Stomach smooth muscle (tissue), 2 donors: ENCODE results near the gene FAM83D.
"Not testable (repeated sequence)": the region's sequence is repeated elsewhere in the genome, so short reads cannot be mapped to it uniquely, and the experiment has no call there.

Experiments used
- H3K27ac ChIP-seq: one replicate; pipeline ENCODE4 v1.7.0; 2013; ENCODE audit warnings: mild to moderate bottlenecking, low read length, inconsistent platforms
- H3K27me3 ChIP-seq, 2 donors: one replicate each; pipeline ENCODE4 v1.7.0; 2013; ENCODE audit warnings: low read length in 2 of 2; ENCODE audit not compliant: insufficient read depth in 2 of 2, control insufficient read depth in 1 of 2
- H3K36me3 ChIP-seq, 2 donors: one replicate each; pipeline ENCODE4 v1.7.0; 2013; ENCODE audit warnings: low read length in 2 of 2; ENCODE audit not compliant: control insufficient read depth in 2 of 2, insufficient read depth in 2 of 2
- H3K4me1 ChIP-seq: one replicate; pipeline ENCODE4 v1.7.0; 2013; ENCODE audit warnings: low read length; ENCODE audit not compliant: control insufficient read depth, insufficient read depth
- H3K4me3 ChIP-seq, 2 donors: one replicate each; pipeline ENCODE4 v1.7.0; 2013; ENCODE audit warnings: low read length in 2 of 2
- H3K9ac ChIP-seq, 2 donors: one replicate each; pipeline ENCODE4 v1.7.0; 2013; ENCODE audit warnings: low read length in 2 of 2, mild to moderate bottlenecking in 1 of 2
- H3K9me3 ChIP-seq, 2 donors: one replicate each; pipeline ENCODE4 v1.7.0; 2013; ENCODE audit warnings: low read length in 2 of 2; ENCODE audit not compliant: control insufficient read depth in 2 of 2
- donor health status: healthy.
- donor health status: Pancreatic carcinoma.

The FAM83D gene

DNA sequence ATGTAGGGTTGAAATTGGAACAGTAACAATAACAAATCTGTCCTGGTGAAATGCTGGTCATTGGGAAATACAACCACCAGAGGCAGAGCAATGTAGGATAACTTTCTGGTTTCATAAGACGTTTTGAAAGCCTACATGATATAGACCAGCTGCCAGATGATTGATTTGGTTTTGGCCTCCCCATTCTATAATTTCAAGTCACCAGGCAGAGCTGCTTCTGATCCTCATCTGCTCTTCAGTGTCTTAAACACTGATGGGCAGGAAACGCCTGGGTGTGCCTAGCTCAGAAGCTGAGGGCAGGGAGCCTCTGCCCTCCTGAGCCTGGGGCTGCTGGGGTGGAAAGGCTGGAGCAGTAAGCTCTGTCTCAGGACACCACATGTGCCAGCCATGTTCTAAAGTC is 60.4 kb downstream of the FAM83D start:
- Histone ChIP-seq H3K36me3 (peaks cover 0 to 19% of the 10 kb centered on the region in 2 donors), H3K4me3 (peak overlapping the region in 1 of 2 donors; percentile 31), H3K27me3 (no peaks in the 10 kb centered on the region), H3K9me3 (no peaks in the 10 kb centered on the region), H3K9ac (peak overlapping the region in 1 of 2 donors; percentile 8), H3K4me1 (peaks cover 16% of the 10 kb centered on the region), H3K27ac (peak overlapping the region; percentile 83)

DNA sequence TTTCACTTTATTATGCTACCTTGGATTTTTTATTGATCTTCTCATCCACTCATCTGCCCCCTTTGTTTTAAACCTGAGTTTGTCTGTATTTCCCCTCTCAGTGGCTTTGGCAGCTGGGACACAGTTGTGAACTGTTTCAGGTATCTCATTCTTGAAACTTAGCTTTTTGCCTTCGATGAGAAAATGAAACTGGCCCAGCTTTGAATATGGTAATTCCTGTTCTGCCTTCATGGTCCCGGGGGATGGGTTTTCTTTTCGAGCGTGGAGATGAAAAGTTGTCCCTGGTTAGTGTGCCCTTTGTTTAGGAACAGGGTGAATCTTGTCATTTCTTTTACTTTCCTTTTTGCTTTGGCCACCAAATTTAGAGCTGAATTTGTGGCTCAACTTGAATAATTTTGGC is 61.6 kb downstream of the FAM83D start:
- Histone ChIP-seq H3K27ac (peak overlapping the region; percentile 26), H3K9ac (peak overlapping the region in 1 of 2 donors; percentile 19), H3K4me3 (no peak overlapping the region), H3K27me3 (no peaks in the 10 kb centered on the region), H3K4me1 (peaks cover 16% of the 10 kb centered on the region), H3K9me3 (no peaks in the 10 kb centered on the region), H3K36me3 (peaks cover 0 to 20% of the 10 kb centered on the region in 2 donors)

DNA sequence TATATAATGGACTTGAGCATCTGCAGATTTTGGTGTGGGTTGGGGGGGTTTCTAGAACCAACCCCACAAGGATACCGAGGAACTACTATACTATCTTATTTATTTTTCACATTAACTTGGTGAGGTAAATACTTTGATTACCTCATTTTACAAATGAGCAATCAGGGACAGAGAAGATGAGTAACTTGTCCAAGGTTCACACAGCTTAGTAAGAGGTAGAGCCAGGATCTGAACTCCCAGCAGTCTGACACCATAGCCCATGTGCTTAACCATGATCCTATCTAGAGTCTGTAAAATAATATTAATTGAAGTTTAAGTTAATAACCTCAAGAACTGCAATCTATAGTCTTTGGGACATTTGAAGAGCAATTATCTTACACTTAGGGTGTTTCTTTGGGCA is 64.5 kb downstream of the FAM83D start:
- H3K27me3 ChIP-seq = no peaks in the 10 kb centered on the region
- H3K27ac ChIP-seq = no peak overlapping the region
- no peaks in the 10 kb centered on the region for H3K9me3 ChIP-seq
- peaks cover 2 to 27% of the 10 kb centered on the region in 2 donors for H3K36me3 ChIP-seq
- H3K4me1 ChIP-seq = peaks cover 10% of the 10 kb centered on the region
- H3K4me3 ChIP-seq = no peak overlapping the region
- no peak overlapping the region for H3K9ac ChIP-seq

DNA sequence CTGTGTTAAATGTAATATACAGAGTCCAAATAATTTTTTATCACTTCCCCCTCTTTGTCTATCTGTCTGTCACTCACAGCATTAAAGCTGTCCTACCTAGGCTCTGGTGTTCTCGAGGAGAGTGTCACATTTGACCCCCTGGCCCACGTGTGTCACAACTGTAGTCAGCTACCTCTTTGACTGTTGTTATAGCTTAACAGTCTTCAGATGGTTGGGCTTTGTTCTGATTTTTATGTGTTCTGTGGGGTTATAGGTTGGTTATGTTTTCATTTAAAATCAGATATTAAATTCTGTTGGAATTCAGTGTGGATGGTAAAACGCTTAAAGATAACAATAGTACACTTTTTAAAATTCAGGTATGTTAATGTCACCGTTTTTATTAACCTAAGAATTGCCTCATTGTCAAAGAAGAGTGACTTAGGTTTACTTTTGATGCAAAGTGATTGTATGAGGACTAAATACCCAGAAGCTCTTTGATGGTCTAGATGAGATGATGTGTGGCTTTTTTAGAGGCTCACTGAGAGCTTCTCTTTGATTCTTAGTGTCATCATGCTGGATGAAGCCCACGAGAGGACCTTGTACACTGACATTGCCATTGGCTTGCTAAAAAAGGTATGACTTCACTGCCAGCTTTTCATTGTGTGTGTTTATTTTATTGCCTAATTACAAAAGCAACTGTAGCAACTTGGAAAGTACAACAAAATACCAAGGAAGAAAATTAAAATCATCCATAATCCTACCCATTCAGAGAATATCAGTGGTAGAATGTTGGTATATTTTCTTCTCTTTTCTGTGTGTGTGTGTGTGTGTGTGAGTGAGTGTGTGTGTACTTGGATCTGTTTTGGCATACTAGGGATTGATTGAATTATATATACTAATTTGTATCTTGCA is 65.8 kb downstream of the FAM83D start:
- Histone ChIP-seq H3K27ac (no peak overlapping the region), H3K36me3 (peaks cover 9 to 37% of the 10 kb centered on the region in 2 donors), H3K9me3 (no peaks in the 10 kb centered on the region), H3K4me3 (no peak overlapping the region), H3K9ac (no peak overlapping the region), H3K4me1 (peaks cover 3% of the 10 kb centered on the region), H3K27me3 (no peaks in the 10 kb centered on the region)

DNA sequence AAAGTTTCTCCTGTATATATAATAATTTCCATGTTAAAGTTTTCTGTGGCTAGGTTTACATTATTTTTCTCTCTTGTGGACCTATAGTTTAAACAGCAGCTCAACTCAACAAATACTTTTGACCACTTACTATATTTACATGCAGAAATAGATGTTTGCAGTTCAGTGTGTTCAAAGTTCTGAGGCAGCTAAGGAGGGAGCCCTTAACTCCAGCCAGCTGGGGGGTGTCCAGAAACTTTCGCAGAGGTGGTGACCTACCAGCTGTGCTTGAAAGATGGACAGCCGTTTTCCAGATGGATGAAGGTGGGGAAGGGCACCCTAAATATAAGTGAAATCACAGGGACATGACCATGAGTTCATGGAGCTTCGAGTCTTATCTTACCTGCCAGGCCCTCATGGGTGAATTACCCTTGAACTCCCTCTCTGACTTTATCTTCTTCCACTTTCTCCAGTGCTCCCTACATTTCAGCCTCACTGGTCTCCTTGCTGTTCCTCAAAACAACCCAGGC is 69.4 kb downstream of the FAM83D start:
- no peaks in the 10 kb centered on the region for H3K27me3 ChIP-seq
- H3K36me3 ChIP-seq = peaks cover 34 to 42% of the 10 kb centered on the region in 2 donors
- H3K27ac ChIP-seq = no peak overlapping the region
- no peak overlapping the region for H3K9ac ChIP-seq
- no peaks in the 10 kb centered on the region for H3K4me1 ChIP-seq
- H3K9me3 ChIP-seq = no peaks in the 10 kb centered on the region
- no peak overlapping the region for H3K4me3 ChIP-seq

DNA sequence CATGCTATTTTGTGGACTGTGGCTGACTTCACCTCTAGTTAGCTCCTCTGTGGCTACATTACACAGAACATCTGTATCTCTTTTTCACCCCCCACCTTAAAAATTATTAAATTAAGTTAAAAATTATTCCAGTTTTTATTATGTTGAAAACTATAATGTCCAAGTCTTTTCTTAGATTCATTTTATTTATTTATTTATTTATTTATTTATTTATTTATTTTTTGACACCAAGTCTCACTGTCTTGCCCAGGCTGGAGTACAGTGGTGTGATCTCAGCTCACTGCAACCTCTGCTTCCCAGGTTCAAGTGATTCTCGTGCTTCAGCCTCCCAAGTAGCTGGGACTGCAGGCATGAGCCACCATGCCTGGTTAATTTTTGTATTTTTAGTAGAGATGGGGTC is 70.6 kb downstream of the FAM83D start:
- H3K9me3 ChIP-seq = not testable (repeated sequence)
- peaks cover 38 to 45% of the 10 kb centered on the region in 2 donors for H3K36me3 ChIP-seq

DNA sequence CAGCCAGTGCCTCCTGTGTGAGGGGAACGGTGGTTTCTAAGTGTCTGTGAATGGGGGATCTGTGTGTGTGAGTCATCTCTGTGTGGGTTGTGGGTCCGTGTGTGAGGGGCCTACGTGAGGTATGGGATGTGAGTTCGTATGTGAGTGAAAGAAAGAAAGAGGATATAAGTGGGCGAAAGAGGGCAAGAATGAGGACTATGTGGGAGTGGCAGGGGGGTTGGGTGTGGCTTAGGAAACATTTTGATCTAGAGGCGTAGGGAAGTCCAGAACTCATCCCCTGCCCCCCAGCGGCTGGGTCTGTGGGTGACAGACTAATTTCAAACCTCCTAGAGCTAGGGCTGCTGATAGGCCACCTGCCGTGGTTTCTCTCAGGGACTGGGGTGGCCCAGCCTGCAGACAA is 71.4 kb downstream of the FAM83D start:
- Histone ChIP-seq H3K4me3 (no peak overlapping the region), H3K9ac (no peak overlapping the region), H3K36me3 (peaks cover 44 to 51% of the 10 kb centered on the region in 2 donors), H3K9me3 (no peaks in the 10 kb centered on the region), H3K27me3 (no peaks in the 10 kb centered on the region), H3K27ac (no peak overlapping the region), H3K4me1 (no peaks in the 10 kb centered on the region)

More for the DNA sequence above, 70.6 kb downstream of the FAM83D start:
- not testable (repeated sequence) for H3K4me3 ChIP-seq, H3K27ac ChIP-seq, H3K27me3 ChIP-seq, H3K9ac ChIP-seq, H3K4me1 ChIP-seq

DNA sequence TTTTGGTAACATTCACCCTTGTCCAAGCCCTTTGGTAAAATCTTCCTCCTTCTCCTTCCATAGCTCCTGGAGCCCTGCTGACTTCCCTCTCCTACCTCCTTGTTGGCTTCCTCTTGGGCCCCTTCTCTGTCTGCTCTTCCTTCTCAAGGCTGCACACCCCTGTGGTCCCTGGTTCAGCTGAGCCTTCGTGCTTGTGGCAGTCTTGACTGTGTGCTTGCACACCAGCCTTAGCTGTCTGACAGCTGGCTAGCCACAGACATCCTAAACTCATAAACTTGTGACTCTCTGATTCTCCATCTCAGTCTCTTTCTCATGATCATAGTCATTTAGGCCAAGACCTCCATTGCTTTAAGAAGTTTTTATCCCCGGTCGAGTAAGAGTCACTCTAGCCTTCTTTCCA is 73.0 kb downstream of the FAM83D start:
- H3K9me3 ChIP-seq = no peaks in the 10 kb centered on the region
- H3K27me3 ChIP-seq = no peaks in the 10 kb centered on the region
- H3K9ac ChIP-seq = no peak overlapping the region
- H3K27ac ChIP-seq = no peak overlapping the region
- H3K4me1 ChIP-seq = no peaks in the 10 kb centered on the region
- no peak overlapping the region for H3K4me3 ChIP-seq
- H3K36me3 ChIP-seq = peaks cover 56 to 62% of the 10 kb centered on the region in 2 donors

DNA sequence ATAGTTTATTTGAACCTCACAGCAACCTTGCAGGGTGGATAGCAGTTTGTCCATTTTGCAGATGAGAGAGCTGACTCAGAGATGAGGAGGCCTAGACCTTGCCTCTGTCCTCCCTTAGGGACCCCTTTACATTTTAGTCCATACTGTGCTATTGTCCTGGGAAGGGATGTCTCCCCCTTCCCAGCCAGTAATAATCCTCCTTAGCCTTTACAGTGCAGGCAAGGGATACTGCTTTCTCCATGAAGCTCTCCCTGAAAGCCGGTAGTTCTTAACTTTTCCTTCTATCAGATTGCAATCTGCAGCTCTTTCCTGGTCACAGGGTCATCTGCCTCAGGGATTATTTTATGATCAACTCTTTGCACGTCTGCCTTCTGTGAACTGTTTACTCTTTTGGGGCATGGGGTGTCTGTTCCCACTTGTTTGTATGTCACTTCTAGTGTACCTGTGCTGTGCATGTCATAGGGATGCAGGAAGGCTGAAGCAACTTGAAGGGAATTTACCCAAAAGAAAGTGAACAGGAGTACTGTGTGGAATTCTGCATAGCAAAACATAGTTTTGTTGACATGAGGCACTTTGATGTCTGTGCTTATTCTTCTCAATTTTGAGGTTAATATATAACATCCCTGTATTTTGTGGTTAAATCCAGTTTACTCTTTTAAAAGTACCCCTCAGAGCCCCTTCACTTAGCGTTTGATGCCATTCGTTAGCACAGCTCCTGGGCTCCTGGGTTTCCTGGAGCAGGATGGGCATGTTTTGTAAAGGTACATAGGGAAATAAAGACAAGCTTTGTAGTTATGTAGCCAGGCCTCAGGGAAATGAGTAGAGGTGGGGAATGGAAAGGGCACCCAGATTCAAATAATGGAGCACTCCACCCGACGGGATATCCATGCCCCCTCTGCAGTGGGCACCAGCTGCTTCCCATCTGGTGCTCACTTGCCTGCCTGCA is 74.0 kb downstream of the FAM83D start:
- Histone ChIP-seq H3K27me3 (no peaks in the 10 kb centered on the region), H3K27ac (no peak overlapping the region), H3K4me3 (no peak overlapping the region), H3K4me1 (peaks cover 7% of the 10 kb centered on the region), H3K9ac (no peak overlapping the region), H3K36me3 (peaks cover 52 to 65% of the 10 kb centered on the region in 2 donors), H3K9me3 (no peaks in the 10 kb centered on the region)
